Measurements from ENCODE around the gene SEMA3G. TPM values are rescaled to one million over a fixed set of nuclear protein-coding genes. Genes with fewer than 3 reads are reported as not detected.

SEMA3G gene
- total RNA-seq, 1 experiment from 2014 or later = 0.10 TPM

Other genes with a start within 250 kb of the SEMA3G start
- gene ALAS1, start 246.9 kb downstream of the SEMA3G start, total RNA-seq (2014; rRNA removed; shearing (Covaris generic)) = 54.6 and 56.3 TPM in 2 replicates
- gene TLR9, start 219.5 kb downstream of the SEMA3G start, total RNA-seq (2014; rRNA removed; shearing (Covaris generic)) = not detected in 2 replicates
- gene TWF2, start 205.9 kb downstream of the SEMA3G start, total RNA-seq (2014; rRNA removed; shearing (Covaris generic)) = 26.6 and 29.3 TPM in 2 replicates
- gene PPM1M, start 199.3 kb downstream of the SEMA3G start, total RNA-seq (2014; rRNA removed; shearing (Covaris generic)) = 11.1 and 13.9 TPM in 2 replicates
- gene WDR82, start 166.5 kb downstream of the SEMA3G start, total RNA-seq (2014; rRNA removed; shearing (Covaris generic)) = 33.5 and 37.9 TPM in 2 replicates
- gene GLYCTK, start 157.3 kb downstream of the SEMA3G start, total RNA-seq (2014; rRNA removed; shearing (Covaris generic)) = 4.0 and 4.8 TPM in 2 replicates
- 3.3 and 3.9 TPM in 2 replicates for gene DNAH1, start 128.8 kb downstream of the SEMA3G start, total RNA-seq (2014; rRNA removed; shearing (Covaris generic))
- gene BAP1, start 35.1 kb downstream of the SEMA3G start, total RNA-seq (2014; rRNA removed; shearing (Covaris generic)) = 42.4 and 50.7 TPM in 2 replicates
- gene PHF7, start 34.4 kb downstream of the SEMA3G start, total RNA-seq (2014; rRNA removed; shearing (Covaris generic)) = 5.5 and 7.7 TPM in 2 replicates
- gene TNNC1, start 8.9 kb upstream of the SEMA3G start, total RNA-seq (2014; rRNA removed; shearing (Covaris generic)) = 0.30 TPM in 1 of 2 replicates, not detected in the other
- gene NISCH, start 10.5 kb upstream of the SEMA3G start, total RNA-seq (2014; rRNA removed; shearing (Covaris generic)) = 18.4 and 19.7 TPM in 2 replicates
- not detected in 2 replicates for gene STAB1, start 50.2 kb upstream of the SEMA3G start, total RNA-seq (2014; rRNA removed; shearing (Covaris generic))
- gene NT5DC2, start 88.8 kb upstream of the SEMA3G start, total RNA-seq (2014; rRNA removed; shearing (Covaris generic)) = 25.0 and 25.6 TPM in 2 replicates
- gene UQCC5, start 91.5 kb upstream of the SEMA3G start, total RNA-seq (2014; rRNA removed; shearing (Covaris generic)) = 5.4 and 18.0 TPM in 2 replicates
- 32.1 and 38.2 TPM in 2 replicates for gene PBRM1, start 240.8 kb upstream of the SEMA3G start, total RNA-seq (2014; rRNA removed; shearing (Covaris generic))
- 173 and 174 TPM in 2 replicates for gene GNL3, start 240.9 kb upstream of the SEMA3G start, total RNA-seq (2014; rRNA removed; shearing (Covaris generic))

Measured in NCI-H460 (cell line).